Stomach (tissue), 4 donors: ENCODE results near the gene CAPN10.

ENCODE experiments used
- CTCF ChIP-seq, 7 experiments: fragments of 450-650 bp in 4 of 7; fragments of 200-600 bp in 3 of 7; sonication (generic) in 3 of 7; IDR thresholded peaks; one replicate each; pipeline ENCODE4 v1.5.1; 2016 to 2019; ENCODE audit warnings: antibody characterized with exemption in 7 of 7, control low read depth in 2 of 7, mild to moderate bottlenecking in 1 of 7
- EP300 ChIP-seq: sonication (generic); formaldehyde crosslinking; IDR thresholded peaks from one replicate; pipeline ENCODE4 v1.6.1; 2017; ENCODE audit warnings: antibody characterized with exemption
- POLR2A ChIP-seq, 4 donors: fragments of 450-650 bp; IDR thresholded peaks; one replicate each; pipeline ENCODE4 v1.6.1; 2016; ENCODE audit warnings: antibody characterized with exemption in 4 of 4, control low read depth in 2 of 4, mild to moderate bottlenecking in 1 of 4, moderate library complexity in 1 of 4
- POLR2AphosphoS5 ChIP-seq, 3 donors: sonication (generic); formaldehyde crosslinking; IDR thresholded peaks; one replicate each; pipeline ENCODE4 v1.6.1; 2016; ENCODE audit warnings: antibody characterized with exemption in 3 of 3

GRCh38 chr2:240563951-240564560 lies 22.5 kb upstream of the CAPN10 start:
- no peak for TF ChIP-seq EP300
- no peak for TF ChIP-seq CTCF (IDR thresholded peaks at IDR 0.05)
- no peak for TF ChIP-seq POLR2AphosphoS5 (IDR thresholded peaks at IDR 0.05)
- TF ChIP-seq POLR2A (IDR thresholded peaks at IDR 0.05) = no peak
